ENCODE measurements around the gene B4GALNT1.
"Not testable (repeated sequence)": the region's sequence is repeated elsewhere in the genome, so short reads cannot be mapped to it uniquely, and the experiment has no call there.

The B4GALNT1 gene

GRCh38 chr12:57636731-57637130, 3.7 kb upstream of the B4GALNT1 start:
- DNase-seq: not testable (repeated sequence)

- DNase-seq: peak; percentile 25
Observed at GRCh38 chr12:57632073-57632957, 686 bp downstream of the B4GALNT1 start.

- DNase-seq: no peak
Observed at GRCh38 chr12:57631566-57632072, 1.4 kb downstream of the B4GALNT1 start.

GRCh38 chr12:57630891-57631433, 2.0 kb downstream of the B4GALNT1 start:
- DNase-seq: no peak

GRCh38 chr12:57629897-57630471, 3.0 kb downstream of the B4GALNT1 start:
- DNase-seq: no peak

- DNase-seq: no peak
Observed at GRCh38 chr12:57628280-57629191, 4.5 kb downstream of the B4GALNT1 start.

- DNase-seq: peak; percentile 28
Observed at GRCh38 chr12:57627501-57628279, 5.3 kb downstream of the B4GALNT1 start.

- DNase-seq: no peak
Observed at GRCh38 chr12:57626921-57627445, 6.0 kb downstream of the B4GALNT1 start.

GRCh38 chr12:57626111-57626920, 6.7 kb downstream of the B4GALNT1 start:
- no peak for DNase-seq

GRCh38 chr12:57625261-57626032, 7.6 kb downstream of the B4GALNT1 start:
- no peak for DNase-seq

- DNase-seq: no peak
Observed at GRCh38 chr12:57624441-57625220, 8.4 kb downstream of the B4GALNT1 start.

- DNase-seq: no peak
Observed at GRCh38 chr12:57623811-57624390, 9.1 kb downstream of the B4GALNT1 start.

GRCh38 chr12:57623385-57623784, 9.6 kb downstream of the B4GALNT1 start:
- no peak for DNase-seq

- DNase-seq: no peak
Observed at GRCh38 chr12:57622293-57623245, 10.4 kb downstream of the B4GALNT1 start.

GRCh38 chr12:57621497-57622292, 11.3 kb downstream of the B4GALNT1 start:
- peak; percentile 79 for DNase-seq

GRCh38 chr12:57620936-57621496, 12.0 kb downstream of the B4GALNT1 start:
- peak; percentile 34 for DNase-seq
